Cardiac muscle cell (in vitro differentiated cells and primary cell): ENCODE measurements around the gene BRMS1. TPM values are rescaled to one million over a fixed set of nuclear protein-coding genes. Genes with fewer than 3 reads are reported as not detected.

Source experiments
- DNase-seq, 2 donors: peaks; one replicate each; pipeline versions ENCODE4 v3.0.0 to v3.0.0-alpha.2; 2010 to 2017; ENCODE audit warnings: low read depth in 1 of 2, low spot score in 1 of 2
- H3K27ac ChIP-seq: fragments of 200-600 bp; sonication (generic); 2 replicates; pipeline ENCODE4 v1.5.1; 2016
- H3K27me3 ChIP-seq: fragments of 200-600 bp; sonication (generic); 2 replicates; pipeline ENCODE4 v1.6.0; 2016; ENCODE audit warnings: control low read depth
- H3K36me3 ChIP-seq: fragments of 200-600 bp; sonication (generic); 2 replicates; pipeline ENCODE4 v1.5.1; 2016; ENCODE audit warnings: control low read depth
- H3K4me1 ChIP-seq: fragments of 200-600 bp; sonication (generic); 2 replicates; pipeline ENCODE4 v1.8.1; 2017; ENCODE audit warnings: low read depth, mild to moderate bottlenecking, mixed run types
- H3K4me3 ChIP-seq: fragments of 200-600 bp; sonication (generic); 2 replicates; pipeline ENCODE4 v1.5.1; 2016; ENCODE audit warnings: mild to moderate bottlenecking
- H3K9me3 ChIP-seq: fragments of 200-600 bp; sonication (generic); 2 replicates; pipeline ENCODE4 v1.5.1; 2017; ENCODE audit warnings: low read depth, mild to moderate bottlenecking, control low read depth
- polyA plus RNA-seq: library from polyadenylated mRNA; unstranded; fragments of >200 nt; fragmentation: Nextera tagmentation; extraction: Ambion mirVana; gene quantifications from 2 replicates; pipeline ENCODE4 v1.2.1, GENCODE V29; 2016
- total RNA-seq: library from RNA; depleted of rRNA; stranded (reverse); fragments of >200 nt; gene quantifications from 2 replicates; pipeline ENCODE4 v1.2.3, GENCODE V29; 2016
- TF ChIP-seq, protein P1 (sequence below): IDR thresholded peaks from 2 replicates; pipeline ENCODE4 v1.5.1; 2012; ENCODE audit warnings: low read depth, mild to moderate bottlenecking, low read length

The BRMS1 gene
- total and polyA plus RNA-seq, 2 experiments from 2014 or later: 33.2 to 33.8 TPM

DNA sequence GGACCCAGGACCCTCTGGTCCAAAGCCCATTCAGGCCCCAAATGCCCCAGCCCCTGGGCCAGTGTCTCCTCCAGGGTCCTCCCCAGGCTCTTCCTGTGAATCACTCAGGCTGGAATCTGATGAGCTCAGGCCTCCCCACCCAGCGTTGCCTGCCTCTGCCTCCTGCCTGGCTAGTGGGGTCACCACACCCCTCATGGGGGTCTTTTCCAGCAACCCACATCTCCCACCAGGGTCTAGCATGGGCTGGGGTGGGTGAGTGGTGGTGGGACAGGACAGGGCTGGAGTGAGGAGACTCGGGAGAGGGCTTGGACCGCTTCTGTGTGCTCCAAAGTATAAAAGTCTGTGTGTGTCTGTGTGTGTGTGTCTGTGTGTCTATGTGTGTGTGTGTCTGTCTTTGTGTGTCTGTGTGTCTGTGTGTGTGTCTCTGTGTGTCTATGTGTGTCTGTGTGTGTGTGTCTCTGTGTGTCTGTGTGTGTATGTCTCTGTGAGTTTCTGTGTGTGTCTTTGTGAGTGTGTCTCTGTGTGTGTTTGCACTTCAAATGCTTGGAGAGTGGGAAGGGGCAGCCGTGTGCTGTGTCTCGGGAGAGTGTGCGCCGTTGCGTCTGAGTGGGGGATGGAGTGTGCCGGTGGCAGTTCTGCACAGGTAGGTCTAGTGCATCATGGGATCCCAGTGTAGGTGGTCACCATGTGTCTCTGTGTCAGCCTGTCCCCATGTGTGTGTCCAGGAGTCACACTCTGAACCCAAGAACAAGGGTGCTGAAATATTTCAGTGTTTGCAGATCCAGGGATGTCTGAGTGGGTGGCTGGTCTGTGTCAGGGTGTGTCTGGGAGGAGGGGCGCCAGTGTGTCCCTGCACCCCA is 17.5 kb downstream of the BRMS1 start:
- Histone ChIP-seq H3K9me3 (no peaks in the 10 kb centered on the region), H3K27me3 (no peaks in the 10 kb centered on the region), H3K36me3 (no peaks in the 10 kb centered on the region), H3K27ac (no peak overlapping the region), H3K4me1 (peaks cover 20% of the 10 kb centered on the region), H3K4me3 (no peak overlapping the region)
- DNase-seq: peak in 1 of 2 donors; percentile 47
- TF ChIP-seq, protein P1, sequence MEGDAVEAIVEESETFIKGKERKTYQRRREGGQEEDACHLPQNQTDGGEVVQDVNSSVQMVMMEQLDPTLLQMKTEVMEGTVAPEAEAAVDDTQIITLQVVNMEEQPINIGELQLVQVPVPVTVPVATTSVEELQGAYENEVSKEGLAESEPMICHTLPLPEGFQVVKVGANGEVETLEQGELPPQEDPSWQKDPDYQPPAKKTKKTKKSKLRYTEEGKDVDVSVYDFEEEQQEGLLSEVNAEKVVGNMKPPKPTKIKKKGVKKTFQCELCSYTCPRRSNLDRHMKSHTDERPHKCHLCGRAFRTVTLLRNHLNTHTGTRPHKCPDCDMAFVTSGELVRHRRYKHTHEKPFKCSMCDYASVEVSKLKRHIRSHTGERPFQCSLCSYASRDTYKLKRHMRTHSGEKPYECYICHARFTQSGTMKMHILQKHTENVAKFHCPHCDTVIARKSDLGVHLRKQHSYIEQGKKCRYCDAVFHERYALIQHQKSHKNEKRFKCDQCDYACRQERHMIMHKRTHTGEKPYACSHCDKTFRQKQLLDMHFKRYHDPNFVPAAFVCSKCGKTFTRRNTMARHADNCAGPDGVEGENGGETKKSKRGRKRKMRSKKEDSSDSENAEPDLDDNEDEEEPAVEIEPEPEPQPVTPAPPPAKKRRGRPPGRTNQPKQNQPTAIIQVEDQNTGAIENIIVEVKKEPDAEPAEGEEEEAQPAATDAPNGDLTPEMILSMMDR: no peak

DNA sequence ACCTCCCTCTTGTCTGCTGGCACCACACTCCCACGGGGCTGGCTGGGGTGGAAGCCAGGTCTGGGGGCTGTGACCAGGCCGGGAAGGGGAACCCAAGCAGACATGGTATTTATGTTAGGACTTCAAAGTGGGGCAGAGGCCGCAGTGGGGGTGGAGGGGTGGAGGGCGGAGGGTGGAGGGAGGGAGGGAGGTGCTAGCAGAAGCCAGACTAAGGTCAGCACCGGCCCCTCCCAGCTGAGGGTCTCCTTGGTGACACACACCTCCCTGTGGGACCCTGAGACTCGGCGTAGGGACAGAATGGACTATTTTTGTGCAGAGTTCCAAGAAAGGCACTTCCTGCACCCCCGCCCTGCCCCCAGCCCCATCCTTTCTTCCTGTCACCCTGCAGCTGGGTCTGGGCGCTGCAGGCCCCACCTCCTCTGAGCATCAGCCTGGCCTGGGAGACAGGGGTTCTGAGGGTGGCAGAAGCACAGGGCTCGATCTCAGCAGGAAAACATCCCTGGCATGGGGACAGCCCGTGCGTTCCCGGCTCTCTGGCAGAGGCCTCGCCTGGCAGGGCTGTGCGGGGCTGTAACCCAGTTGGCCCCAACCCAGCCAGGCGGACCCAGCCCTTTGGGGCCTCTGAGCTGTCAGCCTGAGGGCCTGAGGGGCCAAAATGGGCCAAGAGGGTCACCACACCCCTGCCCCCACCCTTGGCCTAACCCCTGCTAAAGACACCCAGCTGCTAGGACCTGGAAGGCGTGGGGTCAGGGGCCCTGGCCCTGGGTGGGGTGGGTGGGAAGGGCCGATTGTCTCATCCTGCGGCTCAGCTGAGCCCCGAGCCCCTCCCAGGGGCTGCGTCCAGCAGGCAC is 18.4 kb downstream of the BRMS1 start:
- Histone ChIP-seq H3K4me3 (no peak overlapping the region), H3K4me1 (peaks cover 14% of the 10 kb centered on the region), H3K9me3 (no peaks in the 10 kb centered on the region), H3K36me3 (no peaks in the 10 kb centered on the region), H3K27me3 (no peaks in the 10 kb centered on the region), H3K27ac (no peak overlapping the region)
- TF ChIP-seq, protein P1: no peak
- DNase-seq: peak in 1 of 2 donors; percentile 52

DNA sequence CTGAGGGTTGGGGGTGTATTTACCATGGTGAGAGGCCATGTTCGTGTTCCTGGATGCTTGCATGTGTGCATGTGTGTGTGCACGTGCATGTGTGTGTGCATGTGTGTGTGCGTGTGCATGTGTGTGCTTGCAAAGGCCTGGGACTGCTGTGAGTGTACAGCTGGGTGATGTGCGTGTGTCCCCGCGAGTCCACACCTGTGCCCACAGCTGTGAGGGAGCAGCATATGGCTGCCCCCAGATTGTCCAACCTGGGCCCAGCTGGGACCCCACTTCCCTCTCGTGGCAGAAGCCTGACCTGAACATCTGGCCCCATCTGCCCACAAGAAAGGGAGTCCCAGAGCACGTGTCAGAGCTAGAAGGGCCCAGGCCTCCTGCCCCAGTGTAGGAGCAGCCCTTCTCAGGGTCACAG is 19.6 kb downstream of the BRMS1 start:
- no peak for DNase-seq

DNA sequence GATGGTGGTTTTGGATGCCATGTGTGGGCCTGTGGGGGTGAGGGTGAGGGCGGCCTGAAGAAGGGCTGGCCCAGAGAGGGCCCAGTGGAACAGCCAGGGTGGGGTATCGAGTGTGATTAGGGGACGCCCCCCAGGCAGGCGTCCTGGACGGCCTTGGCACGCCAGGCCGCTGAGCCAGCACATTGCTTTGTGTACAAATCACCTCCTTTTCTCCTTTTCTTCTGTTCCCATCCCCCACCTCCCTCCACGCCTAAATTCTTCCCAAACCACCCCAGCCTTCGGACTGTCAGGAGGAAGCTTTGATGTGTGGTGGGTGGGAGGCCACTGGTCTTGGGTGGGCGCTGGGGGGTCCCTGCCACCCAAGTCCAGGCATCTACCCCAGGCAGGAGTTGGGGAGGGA is 20.2 kb downstream of the BRMS1 start:
- no peak overlapping the region for H3K27ac ChIP-seq
- peaks cover 14% of the 10 kb centered on the region for H3K4me1 ChIP-seq

More for the DNA sequence above, 19.6 kb downstream of the BRMS1 start:
- peaks cover 14% of the 10 kb centered on the region for H3K4me1 ChIP-seq
- no peaks in the 10 kb centered on the region for H3K27me3 ChIP-seq
- no peak overlapping the region for H3K4me3 ChIP-seq
- no peaks in the 10 kb centered on the region for H3K36me3 ChIP-seq
- TF ChIP-seq, protein P1: no peak
- no peaks in the 10 kb centered on the region for H3K9me3 ChIP-seq
- no peak overlapping the region for H3K27ac ChIP-seq

DNA sequence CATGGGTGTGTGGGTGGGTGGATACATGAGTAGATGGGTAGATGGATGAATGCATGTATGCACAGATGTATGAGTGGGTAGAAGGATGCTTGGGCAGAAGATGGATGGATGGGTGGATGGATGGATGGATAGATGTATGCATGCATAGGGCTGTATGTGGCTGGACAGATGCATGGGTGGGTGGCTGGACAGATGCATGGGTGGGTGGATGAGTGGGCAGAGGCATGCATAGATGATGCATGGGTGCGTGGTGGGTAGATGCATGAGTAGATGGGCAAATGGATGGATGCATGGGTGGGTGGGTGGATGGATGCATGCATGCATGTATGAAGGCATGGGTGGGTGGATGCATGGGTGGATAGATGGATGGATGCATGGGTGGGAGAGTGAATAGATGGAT is 21.2 kb downstream of the BRMS1 start:
- no peak for DNase-seq
- H3K27ac ChIP-seq: no peak overlapping the region
- peaks cover 13% of the 10 kb centered on the region for H3K4me1 ChIP-seq
- no peaks in the 10 kb centered on the region for H3K9me3 ChIP-seq
- TF ChIP-seq, protein P1: no peak
- no peak overlapping the region for H3K4me3 ChIP-seq
- H3K27me3 ChIP-seq: no peaks in the 10 kb centered on the region
- no peaks in the 10 kb centered on the region for H3K36me3 ChIP-seq

More for the DNA sequence above, 20.2 kb downstream of the BRMS1 start:
- TF ChIP-seq, protein P1: no peak
- Histone ChIP-seq H3K27me3 (no peaks in the 10 kb centered on the region), H3K4me3 (no peak overlapping the region), H3K36me3 (no peaks in the 10 kb centered on the region), H3K9me3 (no peaks in the 10 kb centered on the region)
- peak in 1 of 2 donors; percentile 60 for DNase-seq
